Stimulated activated CD8-positive, alpha-beta memory T cell treated with anti-CD3 and anti-CD28 coated beads, Interleukin-7, amount 100 ng/mL, for 48 hours (primary cell): ENCODE measurements around the gene CAV1.

Experiments used
- DNase-seq, 2 donors: peaks; one replicate each; pipeline ENCODE4 v3.0.0-alpha.2; 2020; ENCODE audit warnings: low read depth in 1 of 2; ENCODE audit errors: extremely low read depth in 1 of 2

CAV1 gene

DNA sequence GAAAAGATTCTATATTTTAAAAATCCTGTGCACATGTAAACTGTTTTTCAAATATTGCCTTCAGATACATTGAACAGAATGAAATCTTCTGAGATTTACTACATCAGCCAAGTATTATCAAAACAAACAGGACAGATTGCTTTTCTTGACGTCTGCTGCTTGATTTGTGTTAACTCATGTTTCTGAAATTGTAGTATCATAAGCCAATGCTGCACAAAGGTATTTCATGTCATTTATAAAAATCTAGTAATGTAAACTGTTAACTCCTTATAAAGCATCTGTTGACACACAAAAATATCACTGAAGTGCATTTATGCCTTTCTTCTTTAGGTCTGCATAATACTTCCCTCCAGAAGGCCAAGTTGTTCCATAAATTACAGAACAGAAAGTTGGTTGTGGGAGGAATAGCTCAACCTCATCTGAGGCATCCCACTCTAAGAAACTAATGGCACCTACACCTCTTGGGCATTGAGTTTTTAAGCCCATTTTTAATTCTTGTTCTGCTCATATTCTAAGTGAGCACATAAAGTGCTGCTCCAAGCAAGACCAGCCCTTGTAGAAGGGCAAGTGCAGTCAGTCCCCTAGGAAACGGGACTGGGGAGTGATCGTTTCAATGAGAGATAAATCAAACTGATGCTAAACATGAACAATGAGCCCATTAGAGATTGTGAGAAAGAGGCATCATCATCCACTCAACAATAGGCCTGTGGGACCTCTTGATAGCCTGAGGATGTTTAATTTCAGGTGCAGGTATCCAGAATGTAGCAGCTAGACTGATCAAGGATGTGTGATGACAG is 28.5 kb downstream of the CAV1 start:
- DNase-seq: no peak

DNA sequence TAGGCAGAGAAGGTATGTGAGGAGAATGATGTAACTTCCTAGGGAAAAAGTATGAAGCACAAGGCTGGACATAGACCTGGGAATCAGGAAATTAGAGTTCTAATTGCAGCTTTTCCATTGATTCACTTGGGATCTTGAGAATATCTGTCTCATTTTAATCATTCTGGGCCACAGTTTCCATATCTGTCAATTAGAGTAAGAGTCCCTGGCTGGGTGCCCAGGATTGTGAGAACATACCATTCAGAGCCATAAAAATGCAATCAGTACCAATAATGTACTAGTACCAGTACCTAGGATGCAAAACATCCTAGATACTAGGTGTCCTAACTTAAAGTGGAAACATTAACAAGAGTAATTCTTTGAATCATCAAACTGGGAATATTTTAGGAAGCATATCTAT is 29.6 kb downstream of the CAV1 start:
- no peak for DNase-seq

GRCh38 chr7:116554911-116555310 is 30.1 kb downstream of the CAV1 start:
- DNase-seq: no peak

- no peak for DNase-seq
These were observed 32.3 kb downstream of the CAV1 start for GRCh38 chr7:116557066-116557585.

- DNase-seq: no peak
These were observed 33.1 kb downstream of the CAV1 start for GRCh38 chr7:116557901-116558300.

GRCh38 chr7:116560021-116560970 is 35.5 kb downstream of the CAV1 start:
- DNase-seq: no peak

GRCh38 chr7:116561697-116562483 is 37.1 kb downstream of the CAV1 start:
- no peak for DNase-seq

GRCh38 chr7:116562529-116563121 is 37.8 kb downstream of the CAV1 start:
- DNase-seq: no peak

- no peak for DNase-seq
These were observed 41.1 kb downstream of the CAV1 start for GRCh38 chr7:116565981-116566380.

DNA sequence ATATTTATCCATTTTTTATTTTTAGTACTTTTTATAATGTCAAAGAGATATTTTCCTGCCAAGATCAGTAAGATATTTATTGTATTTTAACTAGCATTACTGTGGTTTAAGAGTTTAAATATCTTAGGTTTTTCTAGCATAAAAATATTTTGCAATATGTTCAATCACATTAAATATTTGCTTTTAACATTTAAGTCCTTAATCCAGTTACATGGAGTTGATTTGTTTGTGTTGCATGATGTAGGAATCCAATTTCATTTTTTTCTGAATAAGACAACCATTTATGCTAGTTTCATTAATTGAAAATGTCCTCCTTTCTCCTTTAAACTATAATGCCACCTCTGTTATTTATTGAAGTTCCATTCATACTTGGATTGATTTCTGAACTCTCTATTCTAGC is 41.8 kb downstream of the CAV1 start:
- DNase-seq: no peak

GRCh38 chr7:116569737-116570136 is 44.9 kb downstream of the CAV1 start:
- DNase-seq: no peak

DNA sequence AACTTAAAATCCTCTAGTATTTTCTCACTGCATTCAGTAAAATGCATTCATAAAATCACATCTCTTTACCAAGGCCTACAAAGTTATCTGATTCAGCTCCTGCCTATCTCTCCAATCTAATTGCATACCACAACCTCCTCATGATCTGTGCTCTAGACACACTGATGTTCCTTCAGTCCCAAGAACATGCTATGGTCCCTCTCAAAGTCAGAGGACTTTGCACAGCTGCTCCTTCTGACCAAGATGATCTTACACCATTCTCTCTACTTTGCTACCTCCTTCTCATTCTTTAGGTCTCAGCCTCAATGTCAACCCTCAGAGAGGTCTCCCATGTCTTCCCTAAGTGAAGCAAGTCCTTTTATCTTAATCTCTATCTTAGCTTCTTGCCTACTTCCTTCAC is 45.5 kb downstream of the CAV1 start:
- DNase-seq: no peak

- DNase-seq: no peak
These were observed 46.2 kb downstream of the CAV1 start for GRCh38 chr7:116571037-116571436.

DNA sequence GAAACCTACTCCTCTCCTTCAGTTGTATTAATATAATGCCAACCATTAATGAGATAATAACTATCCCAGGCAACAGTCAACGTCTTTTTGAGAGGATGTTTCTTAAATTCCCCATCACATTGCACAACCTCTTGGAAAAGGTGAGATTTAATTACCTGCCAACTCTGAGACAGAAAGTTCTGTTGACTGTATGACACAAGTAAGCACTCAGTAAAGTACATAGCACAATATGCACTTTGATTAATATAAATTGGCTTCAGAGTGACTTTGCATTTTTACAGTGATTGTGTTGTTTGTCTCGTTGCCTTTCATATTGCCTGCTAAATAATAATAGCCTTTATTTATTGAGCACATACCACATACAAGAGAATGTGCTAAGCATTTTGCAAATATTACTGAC is 46.7 kb downstream of the CAV1 start:
- no peak for DNase-seq

DNA sequence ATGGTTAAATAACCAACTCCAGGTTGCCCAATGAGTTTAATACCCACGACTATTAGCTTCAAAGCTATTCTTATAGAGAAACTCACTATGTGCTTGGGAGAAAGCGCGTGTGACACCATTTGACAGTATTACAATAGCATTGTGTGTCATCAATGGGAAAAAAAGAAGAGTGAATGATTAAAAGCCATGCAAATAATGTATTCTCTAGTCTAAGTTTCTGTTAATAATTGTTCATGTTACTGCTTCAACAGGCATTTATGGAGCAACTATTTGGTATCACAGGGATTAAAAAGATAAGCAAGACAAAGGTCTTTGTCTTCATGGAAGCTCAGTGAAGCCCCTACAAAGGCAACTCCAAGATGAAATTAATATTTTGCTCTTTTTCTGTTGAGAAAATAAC is 47.2 kb downstream of the CAV1 start:
- no peak for DNase-seq

- no peak for DNase-seq
These were observed 48.7 kb downstream of the CAV1 start for GRCh38 chr7:116573541-116573940.

GRCh38 chr7:116574025-116574822 is 49.4 kb downstream of the CAV1 start:
- no peak for DNase-seq

GRCh38 chr7:116575853-116576252 is 51.0 kb downstream of the CAV1 start:
- DNase-seq: no peak
